Lung microvascular endothelial cell (primary cell): ENCODE measurements around the gene ERP44. TPM values are rescaled to one million over a fixed set of nuclear protein-coding genes. Genes with fewer than 3 reads are reported as not detected.
A peak's percentile ranks its signal among the peaks of the same experiment; 100 is the strongest.
"Not testable (repeated sequence)": the region's sequence is repeated elsewhere in the genome, so short reads cannot be mapped to it uniquely, and the experiment has no call there.

Experiments used
- DNase-seq, 2 donors: peaks; one replicate each; pipeline versions ENCODE4 v3.0.0 to v3.0.0-alpha.2; 2010; ENCODE audit warnings: low read depth in 2 of 2
- total RNA-seq: library from RNA; depleted of rRNA; stranded (reverse); fragments of >200 nt; gene quantifications from 2 replicates; pipeline ENCODE4 v1.2.1, GENCODE V29; 2014

ERP44 gene
- total RNA-seq, 1 donor from 2014 or later, result 7.7 TPM

DNA sequence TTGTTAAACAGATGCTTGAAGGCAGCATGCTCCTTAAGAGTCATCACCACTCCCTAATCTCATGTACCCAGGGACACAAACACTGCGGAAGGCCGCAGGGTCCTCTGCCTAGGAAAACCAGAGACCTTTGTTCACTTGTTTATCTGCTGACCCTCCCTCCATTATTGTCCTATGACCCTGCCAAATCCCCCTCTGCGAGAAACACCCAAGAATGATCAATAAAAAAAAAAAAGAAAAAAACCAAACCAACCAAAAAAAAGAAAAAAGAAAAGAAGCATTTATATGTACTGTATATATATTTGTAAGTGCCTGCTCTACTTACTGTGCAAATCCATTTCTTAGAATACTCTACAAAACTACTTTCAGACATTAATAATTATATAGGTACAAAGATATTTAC lies 29.7 kb downstream of the ERP44 start:
- not testable (repeated sequence) for DNase-seq

DNA sequence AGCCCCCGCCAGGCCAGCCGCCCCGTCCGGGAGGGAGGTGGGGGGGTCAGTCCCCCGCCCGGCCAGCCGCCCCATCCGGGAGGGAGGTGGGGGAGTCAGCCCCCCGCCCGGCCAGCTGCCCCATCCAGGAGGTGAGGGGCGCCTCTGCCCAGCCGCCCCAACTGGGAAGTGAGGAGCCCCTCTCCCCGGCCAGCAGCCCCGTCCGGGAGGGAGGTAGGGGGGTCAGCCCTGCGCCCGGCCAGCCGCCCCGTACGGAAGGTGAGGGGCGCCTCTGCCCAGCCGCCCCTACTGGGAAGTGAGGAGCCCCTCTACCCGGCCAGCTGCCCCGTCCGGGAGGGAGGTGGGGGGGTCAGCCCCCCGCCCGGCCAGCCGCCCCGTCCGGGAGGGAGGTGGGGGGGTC lies 30.8 kb downstream of the ERP44 start:
- DNase-seq, result not testable (repeated sequence)

DNA sequence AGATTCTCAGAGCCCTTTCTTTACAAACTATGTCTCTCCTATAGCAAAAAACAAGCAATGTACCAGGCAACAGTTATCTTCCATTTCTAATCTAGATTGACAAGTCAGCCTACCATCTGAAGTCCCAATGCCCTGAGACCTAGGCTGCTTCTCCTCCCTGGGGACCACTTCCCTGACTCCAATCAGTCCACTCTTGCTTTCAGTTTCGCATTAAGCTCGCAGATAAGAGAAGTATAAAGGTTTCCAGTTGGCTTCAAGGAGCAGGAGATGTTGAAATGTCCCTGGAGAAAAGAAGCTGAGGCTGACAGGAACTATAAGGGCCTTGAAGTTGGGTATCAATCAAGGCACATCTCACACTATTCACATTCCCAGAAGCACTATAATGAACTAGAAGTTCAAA lies 32.3 kb downstream of the ERP44 start:
- DNase-seq, result peak in 1 of 2 donors; percentile 35

DNA sequence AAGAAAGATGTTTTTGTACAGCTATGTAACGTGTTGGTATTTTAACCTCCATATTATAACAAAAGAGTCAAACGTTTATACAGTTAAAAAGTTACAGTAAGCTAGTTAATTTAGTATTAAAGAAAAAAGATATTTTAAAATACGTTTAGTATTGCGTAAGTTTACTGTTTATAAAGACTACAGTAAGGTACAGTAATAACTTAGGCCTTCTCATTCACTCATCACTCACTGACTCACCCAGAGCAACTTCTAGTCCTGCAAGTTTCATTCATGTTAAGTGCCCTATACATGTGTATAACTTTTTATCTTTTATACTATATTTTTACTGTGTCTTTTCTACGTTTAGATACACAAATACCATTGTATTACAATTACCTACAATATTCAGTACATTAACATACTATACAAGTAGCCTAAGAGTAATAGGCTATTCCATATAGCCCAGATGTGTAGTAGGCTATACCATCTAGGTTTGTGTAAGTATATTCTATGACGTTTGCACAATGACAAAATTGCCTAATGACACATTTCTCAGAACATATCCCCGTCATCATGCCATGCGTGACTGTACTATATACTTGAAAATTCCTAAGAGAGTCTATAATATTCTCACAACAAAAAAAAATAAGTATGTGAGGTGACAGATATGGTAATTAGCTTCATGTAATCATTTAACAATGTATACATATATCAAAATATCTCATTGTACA lies 33.8 kb downstream of the ERP44 start:
- DNase-seq, result peak in 1 of 2 donors; percentile 49

DNA sequence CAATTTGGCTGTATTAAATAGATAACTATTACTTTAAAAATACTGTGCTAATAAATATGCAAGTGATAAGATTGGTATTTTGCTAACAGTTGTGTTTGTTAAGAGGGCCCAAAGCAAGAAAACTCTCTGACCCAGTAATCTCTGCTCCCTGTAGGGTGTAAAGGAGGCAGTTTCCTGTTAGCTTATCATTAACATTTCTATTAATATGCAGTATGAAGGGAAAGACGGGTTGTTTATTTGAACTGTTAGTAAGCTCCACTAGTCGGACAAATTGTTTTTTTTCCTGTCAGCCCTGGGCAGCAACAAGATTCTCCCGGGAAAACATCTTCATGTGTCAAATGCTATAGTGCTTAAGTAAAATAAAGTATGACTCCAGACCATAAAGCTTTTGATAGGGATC lies 35.6 kb downstream of the ERP44 start:
- peak in 1 of 2 donors; percentile 36 for DNase-seq

DNA sequence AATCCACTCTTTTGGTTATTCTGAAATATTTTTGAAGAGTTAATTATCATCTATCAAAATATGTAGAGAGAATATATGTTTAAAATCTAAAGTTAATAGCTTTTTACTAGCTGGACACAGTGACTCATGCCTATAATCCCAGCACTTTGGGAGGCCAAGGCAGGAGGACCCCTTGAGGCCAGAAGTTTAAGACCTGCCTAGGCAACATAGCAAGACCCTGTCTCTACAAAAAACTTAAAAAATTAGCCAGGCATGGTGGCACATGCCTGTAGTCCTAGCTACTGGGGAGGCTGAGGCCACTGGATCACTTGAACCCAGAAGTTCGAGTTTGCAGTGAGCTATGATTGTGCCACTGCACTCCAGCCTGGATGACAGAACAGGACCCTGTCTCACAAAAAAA lies 36.1 kb downstream of the ERP44 start:
- not testable (repeated sequence) for DNase-seq

DNA sequence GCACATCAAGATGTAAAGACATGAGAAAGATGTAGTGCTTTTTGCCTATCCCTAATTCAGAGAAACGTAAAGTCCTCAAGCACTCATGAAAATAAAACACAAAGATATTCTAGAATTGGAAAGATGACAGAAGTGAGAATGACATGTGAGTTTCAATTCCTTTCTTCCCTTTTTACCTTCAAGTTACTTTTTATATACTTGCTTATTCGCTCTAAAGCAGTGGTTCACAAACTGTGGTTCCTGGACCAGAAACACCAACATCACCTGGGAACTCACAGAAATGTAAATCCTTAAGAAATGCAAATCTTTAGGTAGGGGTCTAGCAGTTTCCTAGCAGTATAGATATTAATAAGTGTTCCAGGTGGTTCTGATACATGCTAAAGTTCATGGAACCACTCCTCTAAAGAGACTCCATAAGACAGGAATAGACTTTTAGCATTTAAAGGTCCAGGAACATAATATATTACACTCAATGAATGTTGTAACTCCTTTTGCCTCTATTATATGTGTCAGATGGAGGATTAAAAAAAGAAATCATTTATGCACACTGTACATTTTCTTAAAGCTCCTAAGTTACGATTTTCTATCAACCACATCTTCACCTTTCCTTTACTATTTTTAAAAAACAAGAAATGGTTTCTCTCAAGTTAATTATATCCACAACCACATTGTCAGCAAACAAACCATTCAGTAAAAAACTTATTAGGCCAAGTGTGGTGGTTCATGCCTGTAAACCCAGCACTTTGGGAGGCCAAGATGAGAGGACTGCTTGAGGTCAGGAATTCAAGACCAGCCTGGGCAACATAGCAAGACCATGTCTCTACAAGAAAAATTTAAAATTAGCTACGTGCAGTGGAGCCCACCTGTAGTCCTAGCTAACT lies 39.9 kb downstream of the ERP44 start:
- no peak for DNase-seq

DNA sequence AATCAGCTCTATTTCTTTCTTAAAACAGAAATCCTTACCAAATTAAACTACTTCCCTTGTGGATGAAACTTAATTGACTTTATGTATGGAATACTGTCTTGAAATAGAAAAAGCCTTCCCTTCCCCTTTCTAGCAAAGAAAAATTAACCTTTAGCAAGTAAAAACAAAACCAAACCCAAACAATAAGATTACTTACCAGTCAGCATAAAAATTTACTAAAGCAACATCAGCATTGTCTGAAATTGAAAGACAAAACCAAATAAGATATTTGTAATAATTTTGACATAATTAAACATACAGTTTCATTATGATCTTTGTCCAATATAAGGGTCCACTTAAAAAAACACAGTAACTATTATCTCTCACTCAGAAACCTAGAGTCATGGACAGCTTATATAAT lies 41.2 kb downstream of the ERP44 start:
- DNase-seq, result no peak

DNA sequence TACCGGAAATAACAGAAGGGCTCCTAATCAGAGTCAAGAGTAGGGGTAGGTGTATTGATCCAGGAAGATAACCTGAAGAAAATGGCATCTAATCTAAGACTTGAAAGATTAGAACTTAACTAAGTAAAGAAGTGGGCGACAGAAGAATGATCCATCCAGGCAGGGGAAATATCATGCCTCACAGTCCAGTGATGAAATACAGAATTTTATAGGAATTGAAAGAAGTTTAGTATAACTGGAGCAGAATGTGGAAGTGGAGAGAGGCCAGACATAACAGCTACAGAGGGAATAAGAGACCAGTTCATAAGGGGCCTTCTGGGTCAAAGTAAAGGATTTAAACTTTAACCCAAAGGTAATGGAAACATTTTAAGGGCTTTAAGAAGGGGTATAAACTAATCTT lies 42.2 kb downstream of the ERP44 start:
- no peak for DNase-seq

DNA sequence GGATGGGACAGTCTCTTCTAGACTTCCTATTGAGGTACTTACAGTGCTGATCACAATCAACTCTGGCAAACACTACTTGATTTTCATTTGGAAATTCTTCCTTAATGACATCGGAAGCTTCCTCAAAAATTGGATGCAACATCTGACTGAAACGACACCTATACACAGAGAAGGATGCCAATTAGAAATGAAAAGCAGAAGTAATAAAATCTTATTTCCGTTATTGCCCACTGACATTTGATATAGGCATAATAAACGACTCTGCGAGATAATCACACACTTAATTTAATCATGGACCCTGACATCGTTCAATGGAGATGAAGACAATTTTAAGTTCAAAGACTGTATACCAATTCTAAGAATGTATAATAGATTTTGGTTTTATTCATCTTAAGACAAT lies 46.4 kb downstream of the ERP44 start:
- DNase-seq, result no peak

DNA sequence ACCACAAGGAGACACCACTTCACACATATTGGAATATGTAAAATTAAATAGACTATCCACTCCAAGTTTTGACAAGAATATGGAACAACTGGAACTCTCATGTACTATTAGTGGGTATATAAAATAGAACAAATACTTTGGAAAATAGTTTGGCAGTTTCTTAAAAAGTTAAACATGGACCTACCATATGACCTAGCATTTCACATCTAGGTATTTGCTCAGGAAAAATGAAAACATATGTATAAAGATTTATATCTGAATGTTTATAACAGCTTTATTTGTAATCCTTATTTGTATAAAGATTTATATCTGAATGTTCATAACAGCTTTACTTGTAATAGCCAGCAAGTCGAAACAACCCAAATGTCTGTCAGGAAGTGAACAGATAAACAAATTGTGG lies 49.2 kb downstream of the ERP44 start:
- DNase-seq, result peak in 1 of 2 donors; percentile 11

DNA sequence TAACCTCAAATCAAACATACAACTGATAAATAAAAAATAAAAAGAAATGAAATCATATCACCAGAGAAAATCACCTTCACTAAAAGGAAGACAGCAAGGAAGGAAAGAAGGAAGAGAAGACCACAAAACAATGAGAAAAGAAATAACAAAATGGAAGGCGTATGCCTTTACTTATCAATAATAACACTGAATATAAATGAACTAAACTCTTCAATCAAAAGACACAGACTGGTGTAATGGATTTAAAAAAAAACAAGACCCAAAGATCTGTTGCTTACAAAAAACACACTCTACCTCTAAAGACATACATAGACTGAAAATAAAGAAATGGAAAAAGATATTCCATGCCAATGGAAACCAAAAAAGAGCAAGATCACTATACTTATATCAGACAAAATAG lies 60.3 kb downstream of the ERP44 start:
- no peak for DNase-seq

DNA sequence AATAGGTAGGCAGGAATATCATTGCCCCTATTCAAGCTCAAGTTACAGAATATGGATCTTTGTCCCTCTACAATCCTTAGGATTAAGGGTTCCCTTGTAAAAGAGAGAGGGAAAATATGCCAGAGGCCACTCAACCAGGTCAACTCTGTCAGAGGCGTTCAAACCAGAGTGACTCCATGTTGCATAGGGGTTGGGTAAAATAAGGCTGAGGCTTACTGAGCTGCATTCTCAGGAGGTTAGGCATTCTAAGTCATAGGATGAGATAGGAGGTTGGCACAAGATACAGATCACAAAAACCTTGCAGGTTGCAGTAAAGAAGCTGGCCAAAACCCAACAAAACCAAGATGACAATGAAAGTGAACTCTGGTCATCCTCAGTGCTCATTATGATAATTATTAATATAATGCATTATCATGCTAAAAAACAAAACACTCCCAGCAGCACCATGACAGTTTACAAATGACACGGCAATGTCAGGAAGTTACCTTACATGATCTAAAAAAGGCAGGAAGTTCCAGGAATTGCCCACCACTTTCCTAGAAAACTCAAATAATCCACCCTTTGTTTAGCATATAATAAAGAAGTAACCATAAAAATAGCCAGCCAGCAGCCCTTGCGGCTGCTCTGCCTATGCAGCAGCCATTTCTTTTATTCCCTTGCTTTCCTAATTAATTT lies 64.8 kb downstream of the ERP44 start:
- DNase-seq, result peak in 1 of 2 donors; percentile 3

DNA sequence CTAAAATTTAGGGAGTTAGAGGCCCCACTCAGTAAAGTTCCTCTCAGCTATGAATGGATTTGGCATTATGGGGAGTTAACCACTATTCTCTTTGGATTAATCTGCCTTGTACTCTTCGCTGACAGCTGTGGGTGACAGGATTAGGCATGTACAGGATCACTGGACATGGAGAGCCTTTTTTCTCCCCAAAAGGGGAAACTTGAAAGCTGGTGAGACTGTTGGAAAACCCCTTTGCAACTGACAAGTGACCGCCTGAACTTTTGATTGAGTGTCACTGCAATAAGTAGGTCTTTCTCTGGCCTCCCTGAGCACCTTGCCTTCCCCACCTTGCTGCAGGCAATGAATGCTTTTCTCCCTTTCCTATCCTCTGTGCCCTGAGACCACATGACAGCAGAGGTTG lies 68.3 kb downstream of the ERP44 start:
- DNase-seq, result no peak

DNA sequence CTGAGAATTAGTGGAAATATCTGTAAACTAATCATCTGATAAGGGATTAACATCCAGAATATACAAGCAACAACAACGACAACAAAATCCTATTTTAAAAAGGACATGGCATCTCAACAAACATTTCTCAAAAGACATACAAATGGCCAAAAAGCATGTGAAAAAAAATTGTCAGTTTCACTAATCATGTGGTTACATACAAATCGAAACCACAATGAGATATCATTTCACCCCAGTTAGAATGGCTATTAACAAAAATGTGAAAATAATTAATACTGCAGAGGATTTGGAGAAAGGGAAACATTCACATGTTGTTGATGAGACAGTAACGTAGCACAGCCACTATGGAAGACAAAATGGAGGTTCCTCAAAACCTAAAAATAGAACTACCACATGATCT lies 69.5 kb downstream of the ERP44 start:
- DNase-seq, result no peak

DNA sequence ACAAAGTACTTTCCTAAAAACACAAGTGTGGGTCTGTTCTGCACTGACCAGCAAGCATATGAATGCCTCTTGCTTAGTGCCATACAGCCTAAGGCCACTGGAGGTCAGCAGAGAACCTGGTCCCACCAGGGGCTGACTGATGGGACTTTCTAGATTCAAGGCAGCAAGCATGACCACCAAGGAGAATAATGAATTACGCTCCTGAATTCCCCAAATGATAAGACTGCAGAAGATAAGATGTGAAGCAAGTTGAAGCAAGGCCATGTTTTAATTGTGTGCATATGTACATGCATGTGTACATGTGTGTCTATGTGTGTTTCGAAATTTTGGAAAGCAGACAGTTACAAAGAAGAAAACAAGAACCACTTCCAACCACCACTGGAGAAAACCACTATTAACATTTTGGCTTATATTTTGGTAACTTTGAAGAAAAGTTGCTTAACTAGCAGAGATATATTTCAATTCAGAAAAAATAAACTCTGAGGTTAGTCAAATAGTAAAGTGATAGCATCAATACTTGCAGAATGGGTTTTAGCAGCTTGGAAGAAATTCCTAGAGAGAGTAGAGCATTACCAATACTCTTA lies 70.5 kb downstream of the ERP44 start:
- peak; percentile 85 to 88 for DNase-seq

DNA sequence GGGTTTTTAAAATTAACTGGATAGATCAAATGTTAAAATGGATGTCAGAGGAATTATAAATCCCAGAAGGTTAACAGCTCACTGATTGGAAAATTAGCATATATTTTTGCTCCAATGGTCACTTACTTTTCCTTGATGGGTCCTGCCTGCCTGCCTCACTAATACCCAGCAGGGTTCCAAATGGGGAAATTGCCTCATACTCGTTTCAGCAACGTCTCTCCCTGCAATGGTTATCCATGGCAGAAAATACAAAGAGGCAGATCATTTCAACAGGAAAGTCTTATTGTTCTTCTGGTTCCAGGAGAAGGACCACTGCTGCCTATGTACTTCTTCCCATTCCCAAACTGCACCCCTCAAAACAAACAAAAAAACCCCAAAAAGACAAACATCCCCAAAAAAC lies 71.3 kb downstream of the ERP44 start:
- no peak for DNase-seq

DNA sequence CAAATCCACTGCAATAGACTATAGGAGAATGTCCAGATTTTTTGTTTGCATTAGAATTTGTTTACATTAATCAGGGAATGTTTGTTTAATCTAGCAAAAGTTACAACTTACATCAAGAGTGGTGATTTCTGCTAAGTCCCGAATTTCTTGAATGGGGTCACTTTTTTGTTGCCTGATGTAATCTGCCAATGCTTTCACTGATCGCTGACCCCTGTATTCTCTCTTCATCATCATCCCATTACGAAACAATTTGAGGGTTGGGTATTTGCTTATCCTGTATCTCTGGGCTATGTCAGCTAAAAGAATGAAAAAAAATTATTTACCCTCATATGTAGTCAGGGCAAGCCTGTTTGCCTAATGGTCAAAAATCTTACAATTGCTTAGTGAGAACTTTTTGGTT lies 76.9 kb downstream of the ERP44 start:
- no peak for DNase-seq

DNA sequence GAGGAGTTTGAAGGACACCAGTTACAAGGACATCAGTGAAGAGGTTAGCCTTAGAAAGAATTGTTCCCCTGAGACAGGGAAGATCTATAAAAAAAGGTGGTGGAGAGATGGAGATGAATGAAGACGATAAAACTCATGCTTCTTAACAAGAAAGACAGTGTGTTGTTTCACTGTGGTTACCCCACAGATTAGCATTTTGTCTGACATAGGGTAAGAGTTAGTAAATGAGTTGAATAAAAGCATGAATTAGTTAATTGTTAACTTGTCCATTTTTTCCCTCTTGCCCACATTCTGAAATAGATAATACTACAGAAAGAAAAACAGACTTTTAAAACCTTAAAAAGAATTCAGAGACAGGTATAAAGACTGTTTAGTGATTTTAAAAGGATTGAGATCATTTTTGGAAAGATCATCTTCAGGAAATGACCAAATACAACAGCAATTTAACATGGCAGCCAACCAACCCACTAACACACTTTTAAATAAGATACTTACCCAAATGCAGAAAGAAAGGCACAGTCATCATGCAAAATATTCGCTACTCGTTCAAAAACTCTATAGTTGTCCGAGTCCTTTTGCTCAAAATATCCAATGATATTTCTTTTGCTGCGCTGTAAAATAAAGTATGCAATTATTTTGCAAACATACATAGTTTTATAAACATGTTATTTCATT lies 78.5 kb downstream of the ERP44 start:
- DNase-seq, result no peak

DNA sequence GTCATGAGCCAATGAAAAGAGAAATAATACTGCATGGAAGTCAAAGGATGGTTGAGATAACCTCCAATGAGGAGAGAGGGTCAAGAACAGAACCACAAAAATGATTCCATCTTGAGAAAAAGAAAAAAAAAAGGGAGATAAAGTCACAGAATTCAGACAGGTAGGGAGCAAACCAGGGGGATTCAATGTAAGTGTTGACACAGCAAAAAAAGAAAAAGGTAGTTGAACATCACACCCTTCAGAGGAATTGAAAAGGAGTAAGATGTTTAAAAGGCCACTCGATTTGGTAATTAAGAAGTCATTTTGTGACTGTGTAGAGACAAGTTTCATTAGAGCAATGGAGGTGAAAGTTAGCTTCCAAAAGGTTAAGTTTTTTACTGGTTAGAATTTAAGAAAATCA lies 79.3 kb downstream of the ERP44 start:
- no peak for DNase-seq

DNA sequence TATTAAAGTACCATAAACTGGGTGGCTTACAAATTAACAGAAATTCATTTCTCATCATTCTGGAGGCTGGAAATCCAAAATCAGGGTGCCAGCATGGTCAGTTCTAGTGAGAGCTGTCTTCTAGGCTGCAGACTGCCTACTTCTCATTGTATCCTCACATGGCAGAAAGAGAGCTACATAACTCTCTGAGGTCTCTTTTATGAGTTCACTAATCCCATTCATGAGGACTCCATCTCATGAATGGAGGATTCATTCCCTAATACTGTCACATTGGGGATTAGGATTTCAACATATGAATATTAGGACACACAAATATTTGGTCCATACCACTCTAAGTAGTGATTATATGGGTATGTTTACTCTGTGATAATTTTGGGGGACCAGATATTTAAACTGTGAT lies 84.0 kb downstream of the ERP44 start:
- no peak for DNase-seq
